DLD1 (cell line): Measurements from ENCODE around the gene GALNT2.

Source experiments
- in situ Hi-C: cut with HindIII; loops from 2 replicates; pipeline ENCODE4 v1.10.0; 2017; ENCODE audit warnings: low sequenced_read_pairs

Gene GALNT2

DNA sequence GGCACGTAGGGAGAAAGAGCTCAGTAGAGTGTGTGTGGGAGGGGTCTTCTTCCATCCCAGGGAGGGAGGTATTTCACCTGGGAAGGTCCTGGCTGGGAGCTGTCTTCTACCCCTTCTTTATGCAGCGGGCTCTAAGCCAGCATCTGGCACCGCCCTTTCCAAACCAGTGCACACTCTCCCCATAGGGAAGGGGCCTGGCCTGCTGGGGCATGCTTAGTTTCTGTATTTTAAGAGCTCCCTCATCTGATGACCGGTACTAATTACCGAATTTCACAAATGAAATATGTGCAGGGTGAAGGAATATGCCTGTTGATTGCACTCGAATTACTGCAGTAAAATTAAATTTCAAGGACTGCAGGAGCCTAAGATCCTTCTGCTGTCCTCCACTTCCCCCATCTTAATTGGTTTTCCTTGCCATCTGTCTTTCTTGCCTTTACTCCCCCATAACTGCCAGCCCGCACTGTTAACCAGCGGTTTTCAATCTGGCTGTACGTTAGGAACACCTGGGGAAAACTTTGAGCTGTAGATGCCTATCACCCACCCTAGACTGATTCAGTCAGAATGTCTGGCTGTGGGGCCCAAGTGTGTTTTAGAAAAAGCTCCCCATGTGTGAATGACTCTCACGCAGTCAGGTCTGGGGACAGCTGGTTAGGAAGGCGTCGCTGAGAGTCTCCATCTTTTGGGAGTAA, 20.1 kb downstream of the GALNT2 start:
- in situ Hi-C loops = no loop called here

DNA sequence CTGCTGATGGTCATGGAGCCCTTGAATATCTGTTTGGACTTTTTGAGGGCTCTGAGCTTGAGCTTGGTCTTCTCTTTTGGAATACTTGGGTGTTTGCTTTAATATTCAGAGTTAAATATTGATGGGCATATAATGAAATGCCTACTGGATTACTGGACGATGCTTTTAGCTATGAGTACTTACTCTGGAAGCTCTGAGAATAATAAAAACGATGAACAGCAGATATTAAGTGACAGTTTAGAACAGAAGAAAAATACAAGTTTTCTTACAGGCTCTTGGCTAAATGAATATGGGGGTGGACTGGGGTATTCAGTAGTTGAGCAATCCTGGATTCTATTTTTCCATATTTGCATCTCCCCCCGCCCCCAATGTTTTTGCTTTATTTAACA, 20.7 kb downstream of the GALNT2 start:
- in situ Hi-C loops = no loop called here

DNA sequence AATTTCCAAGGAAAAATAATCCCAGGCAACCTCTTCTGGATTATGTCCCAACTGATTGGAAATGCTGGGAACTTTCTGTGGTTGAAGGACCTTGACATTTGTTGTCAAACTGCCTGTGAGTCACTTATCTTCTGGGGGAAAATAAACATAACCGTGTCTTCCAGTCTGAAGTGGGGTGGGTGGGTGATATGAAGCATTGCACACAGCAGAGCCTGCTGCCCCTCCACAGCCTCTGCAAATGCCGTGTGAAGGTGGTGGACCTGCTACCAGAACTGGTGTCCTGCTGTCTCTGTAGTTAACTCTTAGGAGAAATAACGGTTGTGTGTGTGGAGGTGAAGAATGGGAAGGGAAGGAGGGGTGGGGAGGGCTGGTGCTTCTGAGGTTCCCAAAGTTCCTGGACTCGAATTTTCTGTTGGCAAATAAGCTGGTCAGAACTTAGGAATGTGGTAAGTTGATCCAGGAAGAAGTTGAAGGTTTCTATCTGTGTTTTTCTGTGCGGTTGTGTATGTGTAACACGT, 23.2 kb downstream of the GALNT2 start:
- in situ Hi-C loops = no loop called here

GRCh38 chr1:230091473-230092231, 24.6 kb downstream of the GALNT2 start:
- in situ Hi-C loops = no loop called here

- in situ Hi-C loops = no loop called here
Measured at GRCh38 chr1:230094746-230095145, 27.7 kb downstream of the GALNT2 start.

DNA sequence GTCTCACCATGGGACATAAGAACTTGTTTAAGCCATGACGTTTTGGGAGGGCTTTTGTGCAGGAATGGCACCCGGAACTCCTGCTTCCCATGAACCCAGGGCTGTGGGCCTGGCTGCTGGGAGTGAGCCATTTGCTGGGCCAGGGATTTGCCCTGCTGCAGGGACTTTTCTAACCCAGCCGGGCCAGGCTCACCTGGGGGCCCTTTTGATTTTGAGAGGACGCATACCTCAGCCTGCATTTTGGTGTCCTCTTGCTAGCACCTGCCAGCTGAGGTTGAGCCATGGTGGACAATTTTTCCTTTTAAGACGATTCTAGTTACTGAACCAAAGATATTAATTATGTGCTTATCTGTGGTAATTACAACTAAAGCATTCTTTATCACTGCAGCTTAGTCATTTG, 28.9 kb downstream of the GALNT2 start:
- in situ Hi-C loops = no loop called here

- in situ Hi-C loops = no loop called here
Measured at GRCh38 chr1:230097370-230097769, 30.3 kb downstream of the GALNT2 start.

DNA sequence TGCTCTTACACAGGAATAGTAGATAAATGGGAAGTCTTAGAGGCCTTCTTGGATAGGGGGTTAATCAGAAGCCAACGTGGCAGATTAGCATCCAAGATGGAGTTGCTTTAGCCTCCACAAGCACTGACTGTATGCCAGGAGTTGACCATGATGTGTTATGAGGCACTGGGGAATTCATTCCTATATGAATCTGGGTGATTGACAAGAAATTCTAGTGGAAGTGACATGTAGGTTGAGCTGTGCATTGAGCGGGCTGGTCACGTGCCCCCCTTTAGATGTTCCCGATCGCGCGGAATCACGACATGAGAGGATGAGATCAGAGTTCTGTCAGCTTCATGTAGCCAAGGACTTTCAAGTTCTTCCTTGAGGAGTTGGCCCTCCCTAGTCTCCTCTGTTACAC, 31.7 kb downstream of the GALNT2 start:
- in situ Hi-C loops = no loop called here

DNA sequence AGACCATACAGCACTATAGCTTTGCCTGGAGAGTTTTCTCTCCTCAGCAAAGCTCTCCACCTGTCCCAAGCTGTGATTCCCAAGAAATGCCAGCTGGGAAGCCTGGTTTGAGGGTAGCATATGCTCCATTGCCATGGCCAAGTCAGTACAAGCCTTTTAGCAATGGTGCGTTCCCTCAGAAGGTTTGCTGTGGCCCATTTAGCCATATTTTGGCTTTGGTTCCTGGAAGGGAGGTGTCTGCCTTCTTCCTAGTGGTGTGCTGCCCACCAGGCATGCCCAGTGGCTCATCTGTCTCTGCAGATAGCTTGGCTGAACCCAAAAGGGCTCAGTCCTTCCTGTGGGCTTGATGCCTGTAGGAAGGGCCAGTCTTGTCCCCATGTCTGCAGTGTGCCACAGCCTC, 32.4 kb downstream of the GALNT2 start:
- in situ Hi-C loops = no loop called here

DNA sequence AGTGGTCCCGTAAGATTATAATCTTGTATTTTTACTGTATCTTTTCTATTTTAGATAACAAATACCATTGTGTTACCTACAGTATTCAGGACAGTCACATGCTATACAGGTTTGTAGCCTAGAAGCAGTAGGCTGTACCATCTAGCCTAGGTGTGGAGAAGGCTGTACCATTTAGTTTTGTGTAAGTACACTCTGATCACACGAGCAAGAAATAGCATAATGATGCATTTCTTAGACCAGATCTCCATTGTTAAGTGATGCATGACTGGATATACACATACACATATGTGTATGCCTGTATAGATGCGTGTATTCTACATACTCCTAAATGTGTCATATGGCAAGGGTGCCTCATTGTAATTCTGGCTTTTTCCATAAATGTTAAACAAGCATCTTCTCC, 33.9 kb downstream of the GALNT2 start:
- in situ Hi-C loops = no loop called here

DNA sequence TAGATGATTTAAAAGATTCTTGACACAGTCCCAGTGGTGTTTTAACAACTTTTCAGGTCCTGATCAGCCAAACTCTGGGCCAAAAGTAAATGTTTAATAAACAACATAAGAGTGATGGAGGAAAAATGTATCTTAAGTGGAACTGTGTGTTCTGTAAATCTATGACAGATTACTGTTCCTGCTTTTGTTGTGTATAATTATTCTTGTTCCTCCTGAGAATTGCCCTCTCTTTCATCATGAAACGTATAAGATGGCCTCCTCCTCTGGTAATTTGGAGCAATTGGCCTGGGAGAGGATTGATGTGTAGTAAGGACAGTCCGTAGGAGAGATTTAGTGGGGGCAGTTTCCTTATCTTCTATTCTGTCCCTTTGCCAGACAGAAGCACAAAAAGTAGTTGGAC, 34.5 kb downstream of the GALNT2 start:
- in situ Hi-C loops = no loop called here

DNA sequence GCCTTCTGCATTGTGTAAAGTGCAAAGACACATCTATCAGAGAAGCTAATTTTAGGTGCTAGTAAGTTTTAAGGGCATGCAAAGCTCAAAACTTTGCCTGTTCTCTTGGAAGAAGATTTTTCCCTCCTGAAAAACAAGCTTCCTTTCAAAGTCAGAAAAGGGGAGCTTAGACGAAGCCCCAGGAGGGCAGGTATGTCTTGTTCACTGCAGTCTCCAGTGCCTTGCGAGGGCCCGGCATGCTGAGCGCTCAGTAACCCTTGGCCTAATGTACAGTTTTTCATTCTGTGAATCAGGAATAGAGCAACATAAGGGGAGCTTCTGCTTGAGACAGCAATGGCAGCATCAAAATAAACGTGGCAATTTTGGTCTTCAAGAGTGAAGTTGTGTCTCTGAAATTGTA, 35.0 kb downstream of the GALNT2 start:
- in situ Hi-C loops = no loop called here

GRCh38 chr1:230102472-230102871, 35.4 kb downstream of the GALNT2 start:
- in situ Hi-C loops = no loop called here

GRCh38 chr1:230103306-230104173, 36.5 kb downstream of the GALNT2 start:
- in situ Hi-C loops = no loop called here

- in situ Hi-C loops = no loop called here
Measured at GRCh38 chr1:230104395-230105244, 37.6 kb downstream of the GALNT2 start.

GRCh38 chr1:230105245-230105753, 38.3 kb downstream of the GALNT2 start:
- in situ Hi-C loops = no loop called here

- in situ Hi-C loops = no loop called here
Measured at GRCh38 chr1:230105754-230106625, 39.0 kb downstream of the GALNT2 start.

DNA sequence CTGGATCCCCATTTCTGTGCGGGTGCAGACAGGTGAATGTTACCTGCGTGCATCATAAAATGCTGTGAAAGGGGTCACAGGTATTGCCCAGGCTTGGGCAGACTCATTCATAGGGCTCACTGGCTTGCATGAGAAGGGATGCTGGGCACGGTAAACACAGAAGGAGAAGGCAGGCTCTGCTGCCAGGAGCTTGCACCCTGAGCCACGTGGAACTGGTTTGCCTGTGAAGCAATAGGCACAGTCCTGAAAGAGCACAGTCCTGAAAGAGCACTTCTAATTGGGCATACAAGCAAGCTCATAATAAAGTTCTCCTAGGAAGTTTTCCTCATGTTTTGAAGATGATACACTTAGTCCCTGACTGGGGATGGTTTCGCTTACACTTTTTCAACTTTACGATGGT, 40.9 kb downstream of the GALNT2 start:
- in situ Hi-C loops = no loop called here

GRCh38 chr1:230108580-230108979, 41.5 kb downstream of the GALNT2 start:
- in situ Hi-C loops = no loop called here
